H1 (cell line): ENCODE measurements around the gene FOXI1.

Experiments used
- EGR1 ChIP-seq: IDR thresholded peaks from 2 replicates; pipeline ENCODE4 v1.6.1; 2011; ENCODE audit warnings: low read depth, low read length, borderline replicate concordance
- EZH2 ChIP-seq: fragments of 200-600 bp; sonication (generic); IDR thresholded peaks from 2 replicates; pipeline ENCODE4 v1.7.1; 2012; ENCODE audit warnings: low read depth, mild to moderate bottlenecking, moderate library complexity, low read length, inconsistent platforms; ENCODE audit not compliant: severe bottlenecking
- GABPA ChIP-seq: IDR thresholded peaks from 2 replicates; pipeline ENCODE4 v1.6.1; 2011; ENCODE audit warnings: mild to moderate bottlenecking, low read length, moderate library complexity, borderline replicate concordance; ENCODE audit not compliant: insufficient read depth
- POLR2A ChIP-seq, 2 experiments: IDR thresholded peaks; 1 replicate in 1 of 2; 2 replicates in 1 of 2; pipeline ENCODE4 v1.6.1; 2011; ENCODE audit warnings: low read depth in 2 of 2, low read length in 2 of 2, mild to moderate bottlenecking in 2 of 2; ENCODE audit errors: control extremely low read depth in 1 of 2
- TBP ChIP-seq: IDR thresholded peaks from 2 replicates; pipeline ENCODE4 v1.6.1; 2011; ENCODE audit warnings: low read depth, low read length, improper control_type of control experiment
- YY1 ChIP-seq: IDR thresholded peaks from 2 replicates; pipeline ENCODE4 v1.6.1; 2011; ENCODE audit warnings: low read depth, mild to moderate bottlenecking, low read length
- TF ChIP-seq, protein P1 (sequence below), 3 experiments: IDR thresholded peaks; 1 replicate in 2 of 3; 2 replicates in 1 of 3; pipeline versions ENCODE4 v1.5.1 to v1.6.1; 2011; ENCODE audit warnings: low read length in 3 of 3, mild to moderate bottlenecking in 3 of 3, inconsistent platforms in 2 of 3, low read depth in 1 of 3, moderate library complexity in 1 of 3; ENCODE audit not compliant: insufficient read depth in 1 of 3; ENCODE audit errors: control extremely low read depth in 1 of 3
- TF ChIP-seq, protein P2 (sequence below): IDR thresholded peaks from 2 replicates; pipeline ENCODE4 v1.6.1; 2012; ENCODE audit warnings: low read length, inconsistent platforms

DNA sequence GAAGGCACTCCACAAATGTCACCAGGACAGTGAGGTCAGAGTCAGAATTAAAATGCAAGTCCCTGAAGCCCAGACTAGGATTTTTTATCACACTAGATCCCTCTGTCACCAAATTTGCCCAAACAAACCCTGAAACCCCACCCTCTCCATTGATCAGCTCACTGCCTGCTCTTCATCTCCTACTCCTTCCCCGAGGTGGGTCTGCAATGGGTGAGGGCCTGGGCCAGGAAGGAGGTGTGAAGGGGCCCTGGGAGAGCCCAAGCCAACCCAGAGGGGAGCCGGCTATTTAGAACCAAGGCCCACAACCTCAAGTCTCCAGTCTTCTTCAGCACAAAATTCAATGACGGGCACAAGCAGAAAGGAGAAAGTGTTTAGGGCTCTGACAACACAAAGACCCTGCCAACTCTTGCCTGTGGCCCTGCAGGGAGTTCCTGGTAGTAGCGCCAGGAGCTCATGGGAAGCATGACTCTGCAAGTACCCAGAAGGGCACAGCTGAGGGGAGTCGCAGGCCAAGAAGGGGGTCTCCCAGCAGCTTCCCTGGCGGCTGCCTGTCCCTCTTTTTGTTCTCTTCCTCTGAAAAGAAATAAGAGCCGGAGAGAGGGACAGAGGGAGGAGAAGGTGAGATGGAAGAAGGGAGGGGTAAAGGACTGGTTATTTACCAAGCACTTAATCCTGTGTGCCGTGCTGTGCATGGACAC lies 5.5 kb downstream of the FOXI1 start:
- TF ChIP-seq, protein P1, sequence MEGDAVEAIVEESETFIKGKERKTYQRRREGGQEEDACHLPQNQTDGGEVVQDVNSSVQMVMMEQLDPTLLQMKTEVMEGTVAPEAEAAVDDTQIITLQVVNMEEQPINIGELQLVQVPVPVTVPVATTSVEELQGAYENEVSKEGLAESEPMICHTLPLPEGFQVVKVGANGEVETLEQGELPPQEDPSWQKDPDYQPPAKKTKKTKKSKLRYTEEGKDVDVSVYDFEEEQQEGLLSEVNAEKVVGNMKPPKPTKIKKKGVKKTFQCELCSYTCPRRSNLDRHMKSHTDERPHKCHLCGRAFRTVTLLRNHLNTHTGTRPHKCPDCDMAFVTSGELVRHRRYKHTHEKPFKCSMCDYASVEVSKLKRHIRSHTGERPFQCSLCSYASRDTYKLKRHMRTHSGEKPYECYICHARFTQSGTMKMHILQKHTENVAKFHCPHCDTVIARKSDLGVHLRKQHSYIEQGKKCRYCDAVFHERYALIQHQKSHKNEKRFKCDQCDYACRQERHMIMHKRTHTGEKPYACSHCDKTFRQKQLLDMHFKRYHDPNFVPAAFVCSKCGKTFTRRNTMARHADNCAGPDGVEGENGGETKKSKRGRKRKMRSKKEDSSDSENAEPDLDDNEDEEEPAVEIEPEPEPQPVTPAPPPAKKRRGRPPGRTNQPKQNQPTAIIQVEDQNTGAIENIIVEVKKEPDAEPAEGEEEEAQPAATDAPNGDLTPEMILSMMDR (IDR thresholded peaks at IDR 0.05; ENCODE audit: control extremely low read depth in 1 of 3, insufficient read depth in 1 of 3, low read depth in 1 of 3, low read length in 3 of 3): no peak
- no peak for TF ChIP-seq YY1
- no peak for TF ChIP-seq TBP
- no peak for TF ChIP-seq EGR1
- no peak for TF ChIP-seq EZH2
- TF ChIP-seq POLR2A (IDR thresholded peaks at IDR 0.05; ENCODE audit: control extremely low read depth in 1 of 2, low read depth in 2 of 2, low read length in 2 of 2): no peak
- no peak for TF ChIP-seq GABPA
- TF ChIP-seq, protein P2, sequence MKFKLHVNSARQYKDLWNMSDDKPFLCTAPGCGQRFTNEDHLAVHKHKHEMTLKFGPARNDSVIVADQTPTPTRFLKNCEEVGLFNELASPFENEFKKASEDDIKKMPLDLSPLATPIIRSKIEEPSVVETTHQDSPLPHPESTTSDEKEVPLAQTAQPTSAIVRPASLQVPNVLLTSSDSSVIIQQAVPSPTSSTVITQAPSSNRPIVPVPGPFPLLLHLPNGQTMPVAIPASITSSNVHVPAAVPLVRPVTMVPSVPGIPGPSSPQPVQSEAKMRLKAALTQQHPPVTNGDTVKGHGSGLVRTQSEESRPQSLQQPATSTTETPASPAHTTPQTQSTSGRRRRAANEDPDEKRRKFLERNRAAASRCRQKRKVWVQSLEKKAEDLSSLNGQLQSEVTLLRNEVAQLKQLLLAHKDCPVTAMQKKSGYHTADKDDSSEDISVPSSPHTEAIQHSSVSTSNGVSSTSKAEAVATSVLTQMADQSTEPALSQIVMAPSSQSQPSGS: no peak
